HL-60/S4 treated with retinoic acid at 250 ng/mL for 4 days and 3 days (cell line): ENCODE data around the gene ARMH4.

Experiments used
- in situ Hi-C: fragments of 300-500 bp; cut with MboI; formaldehyde crosslinking; loops from 2 replicates; pipeline ENCODE4 v1.7.0; 2022; ENCODE audit warnings: low sequenced_read_pairs

The ARMH4 gene

DNA sequence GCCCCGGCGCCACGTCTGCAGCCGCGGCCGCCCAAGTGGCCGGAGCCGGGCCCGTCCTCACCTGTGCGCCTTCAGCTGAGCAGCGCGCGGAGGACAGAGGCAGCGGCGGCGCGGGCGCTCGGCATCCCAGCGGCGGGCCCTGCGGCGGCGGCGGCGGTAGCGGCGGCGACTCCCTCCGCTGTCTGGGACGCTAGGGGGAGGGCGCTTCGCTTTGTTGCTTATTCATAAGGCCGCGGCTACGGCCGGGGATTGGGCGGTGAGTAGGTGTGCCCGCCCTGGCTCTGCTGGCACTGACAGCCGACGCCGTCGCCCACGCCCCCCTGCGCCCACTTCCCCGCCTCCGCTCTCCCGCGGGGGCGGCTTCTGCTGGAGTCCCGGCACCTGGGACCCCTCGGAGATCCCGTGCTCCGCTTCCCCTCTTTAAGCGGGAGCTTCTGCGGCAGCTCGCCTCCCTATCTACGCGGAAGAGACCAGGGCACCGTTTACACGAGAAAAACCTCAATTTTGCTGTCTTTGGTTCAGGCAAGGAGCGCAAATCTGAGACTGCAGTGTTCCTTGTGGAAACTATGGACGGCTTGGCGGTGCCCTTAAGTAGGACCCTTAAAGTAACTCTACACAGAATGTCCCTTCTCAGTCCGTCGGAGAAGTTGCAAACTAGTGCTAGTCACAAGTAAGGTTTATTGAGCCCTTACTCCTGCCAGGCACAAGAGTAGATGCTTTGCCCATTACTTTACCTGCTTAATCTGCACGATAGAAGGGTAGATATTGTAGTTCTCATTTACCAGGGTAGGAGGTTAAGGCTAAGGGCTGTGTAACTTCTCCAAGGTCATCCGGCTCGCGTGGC is at the start of gene ARMH4:
ARMH4 (minus strand) TSS at position 200 of the 844 bp plus-strand sequence. CDS start 12,855 bp downstream, outside the sequence.
- in situ Hi-C loops: no loop called here

GRCh38 chr14:58200846-58201245 is 48.8 kb upstream of the ARMH4 start:
- in situ Hi-C loops: no loop called here

DNA sequence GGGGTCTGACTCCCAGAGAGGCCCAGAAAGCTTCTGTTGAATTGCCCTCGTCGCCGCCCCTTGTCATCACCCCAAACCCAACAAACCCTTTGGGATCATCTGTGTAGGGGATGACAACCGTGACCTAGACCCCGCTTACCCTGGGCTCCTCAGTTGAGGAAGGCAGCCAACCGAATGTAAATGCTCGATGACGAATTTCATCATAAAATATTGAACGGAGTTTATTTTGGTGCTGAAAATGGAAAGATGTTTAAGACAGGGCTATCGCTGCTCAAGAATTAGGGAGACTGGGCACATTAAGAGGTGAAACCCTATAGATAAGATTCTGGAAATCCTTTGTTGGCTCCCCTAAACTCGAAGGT is 48.4 kb upstream of the ARMH4 start:
- in situ Hi-C loops: no loop called here

- in situ Hi-C loops: no loop called here
These were observed 47.9 kb upstream of the ARMH4 start, which contains the start of gene ACTR10 for GRCh38 chr14:58199726-58200479. Gene ACTR10, plus strand, starts transcription at chr14:58200149. Its CDS starts 69 bp downstream, at chr14:58200218.

DNA sequence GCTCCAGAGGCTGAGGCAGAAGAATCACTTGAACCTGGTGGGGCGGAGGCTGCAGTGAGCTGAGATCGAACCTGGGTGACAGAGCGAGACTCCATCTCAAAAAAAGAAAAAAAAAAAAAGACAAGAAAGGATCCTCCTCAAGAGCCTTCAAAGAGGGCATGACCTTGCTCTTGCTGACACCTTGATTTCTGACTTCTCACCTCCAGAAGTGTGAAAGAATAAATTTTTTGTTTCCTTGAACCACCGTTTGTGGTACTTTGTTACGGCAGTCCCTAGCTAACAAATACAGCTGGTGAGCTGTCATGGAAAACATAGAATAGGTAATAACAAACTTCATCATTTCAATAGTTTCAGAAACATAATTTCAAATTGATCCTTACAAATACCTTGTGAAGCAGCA is 46.1 kb upstream of the ARMH4 start:
- in situ Hi-C loops: no loop called here

DNA sequence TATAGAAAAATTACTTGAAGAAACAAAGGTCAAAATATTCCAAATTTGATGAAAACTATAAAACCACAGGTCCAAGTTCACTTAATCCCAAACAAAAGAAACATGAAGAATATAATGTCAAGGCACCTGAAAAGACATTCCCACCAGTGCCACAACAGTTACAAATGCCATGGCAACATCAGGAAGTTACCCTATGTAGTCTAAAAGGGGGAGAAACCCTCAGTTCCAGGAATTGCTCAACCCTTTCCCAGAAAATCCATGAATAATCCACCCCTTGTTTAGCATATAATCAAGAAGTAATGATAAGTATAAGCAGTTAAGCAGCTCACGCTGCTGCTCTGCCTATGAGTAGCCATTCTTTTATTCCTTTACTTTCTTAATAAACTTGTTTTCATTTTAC is 44.2 kb upstream of the ARMH4 start:
- in situ Hi-C loops: no loop called here

GRCh38 chr14:58193542-58193941 is 41.5 kb upstream of the ARMH4 start:
- in situ Hi-C loops: no loop called here

- in situ Hi-C loops: no loop called here
These were observed 40.0 kb upstream of the ARMH4 start for GRCh38 chr14:58191763-58192601.

DNA sequence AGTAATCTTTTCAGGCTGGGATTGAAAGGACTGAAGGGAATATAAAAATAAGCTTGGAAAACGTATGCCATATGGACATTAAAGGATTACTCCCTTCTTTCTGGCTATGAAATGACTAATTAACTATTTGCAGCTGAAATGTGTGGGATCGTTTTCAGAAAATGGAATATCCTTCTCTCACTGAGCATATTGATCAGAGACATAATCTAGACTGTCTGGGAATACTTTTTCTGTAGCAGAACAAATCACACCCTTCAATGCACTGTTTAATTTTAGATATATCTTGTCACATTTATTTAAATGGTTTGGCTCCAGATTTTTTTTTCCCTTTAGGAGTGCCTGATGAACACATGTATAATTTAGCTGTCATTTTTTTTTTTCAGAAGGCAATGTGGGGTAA is 37.2 kb upstream of the ARMH4 start:
- in situ Hi-C loops: no loop called here

DNA sequence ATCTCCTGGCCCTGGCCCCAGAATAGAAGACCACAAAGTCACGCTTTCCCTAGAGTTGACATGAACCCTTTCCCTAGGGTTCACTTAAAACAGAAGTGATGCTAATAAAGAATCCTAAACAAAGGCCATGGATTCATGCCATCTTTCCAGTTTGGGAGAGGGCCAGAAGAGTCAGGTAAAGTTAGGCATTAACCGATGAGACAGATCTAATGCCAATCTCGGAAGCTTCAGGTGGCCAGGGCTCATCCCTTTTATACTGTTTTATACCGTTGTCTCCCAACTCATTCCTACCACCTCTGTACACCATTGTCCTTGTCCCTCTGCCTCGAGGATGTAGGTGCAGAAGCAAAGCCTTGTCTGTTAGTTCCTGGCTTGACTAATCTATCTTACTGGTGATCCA is 25.1 kb upstream of the ARMH4 start:
- in situ Hi-C loops: no loop called here

DNA sequence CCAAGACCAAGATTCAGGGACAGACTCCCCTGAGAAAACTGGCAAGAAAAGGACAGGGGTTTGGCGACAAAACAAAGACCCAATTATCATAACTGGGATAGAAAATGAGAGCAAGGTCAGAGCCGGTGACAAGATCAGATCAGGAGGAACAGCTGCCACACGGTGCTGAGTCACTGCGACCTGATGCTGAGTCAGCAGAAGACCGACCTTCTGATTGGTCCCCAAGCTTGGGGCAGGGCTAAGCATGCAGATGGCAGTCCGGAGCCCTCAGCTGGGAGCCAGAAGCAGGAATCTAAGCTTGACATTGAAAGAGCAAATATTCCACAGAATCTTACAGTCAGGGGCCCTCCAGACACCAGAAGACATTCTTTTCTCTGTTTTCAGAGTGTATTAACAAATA is 19.1 kb upstream of the ARMH4 start:
- in situ Hi-C loops: no loop called here

DNA sequence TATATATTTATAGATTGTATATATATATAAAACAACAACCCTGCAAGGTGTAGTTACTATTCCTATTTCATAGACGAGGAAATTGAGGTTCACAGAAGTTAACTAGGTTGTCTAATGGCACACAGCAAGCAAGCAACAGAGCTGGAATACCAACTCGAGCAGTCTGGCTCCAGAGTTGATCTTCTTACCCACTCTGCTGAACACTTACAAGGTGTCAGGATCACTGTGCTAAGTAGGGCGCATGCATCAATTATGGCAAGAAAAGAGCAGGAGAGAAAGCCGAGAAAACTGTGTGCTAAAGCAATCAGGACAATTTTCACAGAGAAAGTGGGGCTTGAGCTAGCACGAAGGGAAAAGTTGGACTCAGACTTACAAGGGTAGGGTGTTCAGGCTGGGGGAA is 15.9 kb upstream of the ARMH4 start:
- in situ Hi-C loops: no loop called here

DNA sequence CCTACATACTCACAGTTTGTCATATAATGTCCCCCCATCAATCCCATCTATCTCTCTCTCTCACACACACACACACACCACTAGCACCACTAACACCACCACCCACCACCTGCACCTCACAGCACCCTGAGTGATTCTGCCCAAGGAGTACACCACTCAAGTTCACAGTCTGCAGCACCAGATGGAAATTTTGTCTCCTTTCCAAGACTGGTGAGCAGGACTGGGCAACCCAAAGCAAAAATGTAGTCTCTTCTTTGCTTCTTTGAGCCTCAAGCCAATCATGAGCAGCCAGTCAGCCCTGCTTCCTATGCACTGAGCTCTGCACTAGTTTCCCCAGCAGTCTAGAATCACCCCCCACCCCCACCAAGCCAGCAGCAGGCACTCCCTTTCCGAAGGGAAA is 15.0 kb upstream of the ARMH4 start:
- in situ Hi-C loops: no loop called here

DNA sequence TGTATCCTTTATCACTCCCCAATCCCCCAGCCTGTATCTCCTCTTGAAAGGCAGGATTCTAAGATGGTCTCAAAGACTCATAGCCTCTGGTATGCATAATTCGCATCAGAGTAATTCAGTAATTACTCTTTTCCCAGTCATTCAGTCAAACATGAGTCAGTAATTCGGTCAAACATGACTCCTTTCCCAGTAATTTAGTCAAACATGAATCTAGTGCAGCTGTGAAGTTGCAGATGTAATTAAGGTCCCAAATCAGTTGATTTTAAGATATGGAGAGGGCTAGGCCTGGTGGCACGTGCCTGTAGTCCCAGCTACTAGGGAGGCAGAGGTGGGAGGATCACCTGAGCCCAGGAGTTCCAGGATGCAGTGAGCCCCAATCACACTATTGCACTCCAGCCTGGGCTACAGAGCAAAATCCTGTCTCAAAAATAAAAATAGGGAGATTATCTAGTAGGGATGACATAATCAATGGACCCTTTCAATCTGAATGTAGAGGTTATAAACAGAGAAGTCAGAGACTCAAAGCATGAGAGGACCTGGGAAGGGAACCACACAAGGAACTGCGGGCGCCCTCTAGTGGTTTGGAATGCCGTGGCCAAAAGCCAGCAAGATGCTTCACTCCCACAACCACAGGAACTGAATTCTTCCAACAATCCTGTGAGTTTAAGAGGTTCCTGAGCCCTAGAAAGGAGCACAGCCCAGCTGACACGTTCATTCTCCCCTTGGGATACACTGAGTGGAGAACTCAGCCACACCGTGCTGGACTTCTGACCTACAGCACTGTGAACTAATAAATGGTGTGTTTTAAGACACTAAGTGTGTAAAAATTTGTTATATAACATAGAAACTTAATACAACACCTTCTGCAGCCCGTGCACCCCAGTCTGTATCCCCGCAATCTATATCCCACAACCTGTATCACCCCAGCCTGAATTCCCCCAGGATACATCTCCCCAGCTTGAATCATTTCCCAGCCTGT is 14.3 kb upstream of the ARMH4 start:
- in situ Hi-C loops: no loop called here

GRCh38 chr14:58160561-58160960 is 8.5 kb upstream of the ARMH4 start:
- in situ Hi-C loops: no loop called here

DNA sequence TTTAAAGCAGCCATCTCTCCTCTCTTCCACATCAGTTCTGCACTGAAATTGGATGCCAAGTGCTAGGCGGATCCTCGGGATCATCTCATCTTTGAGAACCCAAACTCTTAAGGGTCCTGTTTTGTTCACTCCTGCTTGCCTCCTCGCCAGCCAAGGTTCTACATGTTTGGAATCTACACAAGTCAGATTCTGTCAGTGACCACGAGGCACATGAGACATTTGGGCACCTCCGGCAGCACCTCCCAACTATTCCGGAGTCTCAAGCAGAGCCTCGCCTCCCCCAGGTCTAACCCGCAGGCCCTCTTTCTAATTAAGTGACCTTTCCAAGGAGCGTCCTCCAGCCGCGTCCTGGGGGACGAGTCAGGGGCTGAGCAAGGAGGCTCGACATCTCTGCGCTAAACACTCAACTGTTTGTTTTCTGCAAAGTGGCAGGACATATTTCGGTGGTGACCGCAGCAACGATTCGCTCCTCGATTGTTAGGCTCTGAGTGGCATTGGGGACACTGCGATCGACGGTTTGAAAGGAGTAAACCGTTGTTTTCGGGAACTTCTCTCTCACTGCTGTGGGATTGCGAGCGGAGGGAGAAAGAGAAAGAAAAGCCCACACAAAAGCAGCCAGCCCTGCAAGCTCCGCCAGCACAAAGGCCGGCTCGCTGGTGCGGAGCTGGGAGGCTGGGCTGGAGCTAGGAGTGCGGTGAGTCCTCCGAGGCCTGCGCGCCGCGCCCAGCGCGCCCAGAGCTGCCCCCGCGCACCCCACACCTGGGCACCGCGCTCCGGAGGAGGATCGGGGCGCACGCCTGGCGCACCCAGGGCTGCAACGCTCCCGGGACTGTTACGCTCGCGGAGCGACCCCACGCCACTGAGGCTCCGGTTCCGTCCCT is 640 bp downstream of the ARMH4 start:
- in situ Hi-C loops: no loop called here

GRCh38 chr14:58150243-58150805 is 1.7 kb downstream of the ARMH4 start:
- in situ Hi-C loops: no loop called here

GRCh38 chr14:58149196-58149595 is 2.8 kb downstream of the ARMH4 start:
- in situ Hi-C loops: no loop called here

- in situ Hi-C loops: no loop called here
These were observed 5.6 kb downstream of the ARMH4 start for GRCh38 chr14:58146399-58146798.
